NCI-H2107 treated with DMSO at 0.1 percent for 48 hours (cell line): Measurements from ENCODE around the gene RRP8.

ENCODE experiments used
- DNase-seq: peaks from one replicate; lab custom pipeline; 2025; ENCODE audit not compliant: unreplicated experiment; lab: John Stamatoyannopoulos, UW

The RRP8 gene

GRCh38 chr11:6603287-6604080, at the start of gene RRP8, which contains the start of gene ILK:
RRP8 (minus strand) TSS chr11:6603616; CDS start chr11:6603502, 114 bp downstream.
ILK (plus strand) TSS chr11:6603774; CDS start chr11:6604272, 498 bp downstream.
- peak; percentile 56 for DNase-seq

- DNase-seq: no peak
Observed at GRCh38 chr11:6653097-6653496, 49.7 kb upstream of the RRP8 start.

DNA sequence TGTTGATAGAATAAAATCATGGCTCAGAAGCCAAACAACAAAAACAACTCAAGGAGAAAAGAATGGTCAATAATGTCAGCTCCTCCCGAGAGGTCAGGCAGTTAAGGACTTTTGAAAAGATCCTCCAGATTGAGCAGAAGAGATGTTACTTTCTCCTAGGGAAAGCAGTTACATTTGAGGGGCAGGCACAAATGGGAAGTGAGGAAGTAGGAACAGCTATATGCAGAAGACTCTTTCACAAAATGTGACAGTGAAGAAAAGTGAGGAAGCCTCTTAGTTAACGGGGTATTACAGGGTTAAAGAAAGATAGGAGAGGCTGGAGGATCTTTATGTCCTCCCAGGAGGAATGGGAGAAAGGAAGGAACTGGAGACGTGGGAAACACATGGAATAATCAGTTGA, 48.8 kb upstream of the RRP8 start:
- DNase-seq: no peak

- no peak for DNase-seq
Observed at GRCh38 chr11:6650980-6651379, 47.6 kb upstream of the RRP8 start.

DNA sequence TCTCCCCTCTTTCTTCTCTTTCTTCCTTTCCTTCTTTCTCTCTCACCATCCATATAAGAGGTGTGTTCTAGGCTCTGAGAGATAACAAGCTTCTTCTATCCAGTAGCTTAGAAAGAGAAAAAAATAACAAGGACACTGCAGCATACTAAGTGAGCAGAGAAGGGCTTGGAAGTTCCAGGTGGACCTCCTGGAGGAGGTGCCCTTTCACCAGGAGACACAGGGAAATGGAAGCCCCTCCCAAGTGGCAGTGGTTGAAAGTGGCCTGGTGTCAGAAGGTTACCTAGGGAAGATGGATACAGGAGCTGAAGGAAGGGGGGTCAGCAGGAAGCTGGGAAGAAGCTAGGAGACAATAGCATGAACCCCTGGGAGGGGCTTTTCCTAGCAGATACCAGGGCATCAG, 46.7 kb upstream of the RRP8 start:
- no peak for DNase-seq

DNA sequence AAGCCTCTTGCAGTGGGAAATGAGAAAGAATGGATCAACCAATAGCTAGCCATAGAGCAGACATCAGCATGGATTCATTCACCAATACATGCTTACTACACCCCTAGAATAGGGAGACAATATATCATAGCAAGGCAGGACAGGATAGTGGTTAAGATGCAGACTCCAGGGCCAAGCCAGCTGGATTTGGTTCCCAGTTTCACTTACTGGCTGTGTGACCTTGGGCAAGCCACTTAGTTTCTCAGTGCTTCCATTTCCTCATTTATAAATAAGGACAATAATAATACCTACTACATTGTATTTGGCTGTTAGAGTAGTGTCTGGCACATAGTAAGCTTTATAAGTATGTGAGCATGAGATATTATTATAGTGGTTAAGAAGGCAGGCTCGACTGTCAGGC, 45.1 kb upstream of the RRP8 start:
- DNase-seq: no peak

- no peak for DNase-seq
Observed at GRCh38 chr11:6647836-6648235, 44.4 kb upstream of the RRP8 start.

GRCh38 chr11:6646918-6647679, 43.7 kb upstream of the RRP8 start:
- no peak for DNase-seq

DNA sequence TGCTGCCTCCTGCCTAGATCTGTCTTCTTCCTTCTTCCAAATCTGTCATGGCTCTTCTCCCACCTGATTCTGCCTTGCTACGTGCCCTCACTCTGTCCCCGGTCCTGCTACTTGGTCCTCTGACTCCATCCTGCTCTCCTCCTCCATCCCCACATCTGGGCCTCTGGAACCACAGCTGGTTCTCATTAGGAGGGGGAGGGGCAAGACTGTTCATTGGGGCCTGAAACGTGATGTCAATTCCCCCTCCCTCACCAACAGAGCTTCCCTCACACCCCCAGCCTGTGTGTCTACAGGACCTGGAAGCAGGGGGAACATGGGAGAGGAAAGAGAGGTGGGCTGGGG, 43.1 kb upstream of the RRP8 start:
- no peak for DNase-seq

DNA sequence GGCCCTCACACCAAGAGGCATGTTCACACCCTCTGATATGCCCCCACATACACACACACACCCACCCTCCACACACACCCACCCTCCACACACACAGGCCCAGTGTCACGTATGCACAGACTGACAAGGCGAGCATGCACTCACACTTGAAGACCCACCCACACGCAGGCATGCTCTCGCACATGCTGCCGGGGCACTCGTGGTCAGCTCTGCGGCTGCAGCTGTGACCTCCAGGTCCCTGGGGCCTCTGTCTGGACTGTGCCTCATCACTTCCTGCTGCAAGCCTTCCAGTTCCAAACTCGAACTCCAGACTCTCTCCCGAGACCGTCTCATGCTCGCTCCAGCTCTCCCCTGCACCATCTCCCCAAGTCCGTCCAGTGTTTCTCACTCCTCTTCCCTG, 42.7 kb upstream of the RRP8 start:
- no peak for DNase-seq

DNA sequence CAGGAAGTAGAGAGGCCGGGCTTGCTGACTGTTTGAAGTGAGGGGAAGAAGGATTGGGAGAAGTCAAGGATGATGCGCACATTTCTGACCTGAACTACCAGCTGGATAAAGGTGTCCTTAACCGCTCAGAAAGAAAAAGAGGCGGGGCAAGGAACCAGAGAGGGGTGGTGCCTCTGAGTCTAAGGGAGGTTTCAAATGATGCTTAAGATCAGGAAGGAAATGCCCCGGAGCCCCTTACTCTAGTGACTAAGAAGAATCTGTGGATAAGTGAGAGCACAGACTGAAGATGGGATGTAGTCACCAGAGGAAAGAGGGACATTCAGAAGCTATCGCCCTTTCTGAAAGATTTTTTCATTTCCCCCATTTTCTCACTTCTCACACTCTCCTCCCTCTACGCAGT, 39.5 kb upstream of the RRP8 start:
- no peak for DNase-seq

DNA sequence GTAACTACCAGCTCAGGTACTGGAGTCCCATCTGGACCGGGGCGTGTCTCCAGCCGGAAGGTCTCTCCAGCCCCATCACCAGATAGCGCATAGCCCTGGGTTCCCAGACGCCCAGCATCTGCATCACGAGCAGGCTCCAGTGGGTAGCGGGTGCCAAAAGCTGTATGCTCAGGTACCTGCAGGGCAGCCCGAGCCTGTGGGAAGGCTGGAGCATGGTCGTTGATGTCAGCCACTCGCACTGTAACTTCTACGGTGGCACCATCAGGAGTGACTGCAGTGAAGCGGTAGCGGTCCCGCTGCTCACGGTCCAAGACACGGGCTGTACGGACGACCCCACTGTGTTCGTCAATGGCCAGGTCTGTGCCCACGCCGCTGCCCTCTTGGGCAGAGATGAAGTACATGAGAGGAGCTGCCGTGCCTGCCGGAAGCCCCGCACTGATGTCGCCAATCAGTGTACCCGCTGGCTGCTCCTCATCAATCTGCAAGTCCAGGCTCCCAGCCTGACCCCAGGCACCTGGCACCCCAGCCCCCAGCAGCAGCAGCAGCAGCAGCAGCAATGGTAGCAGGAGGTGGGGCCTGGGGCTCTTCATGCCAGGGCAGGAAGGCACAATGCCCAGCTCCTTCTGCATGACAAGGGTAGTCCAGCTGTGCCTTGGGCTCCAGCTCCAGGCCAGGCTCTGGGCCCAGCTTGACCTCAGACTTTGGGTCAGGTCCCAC, 37.7 kb upstream of the RRP8 start:
- no peak for DNase-seq

GRCh38 chr11:6640036-6640984, 36.9 kb upstream of the RRP8 start:
- no peak for DNase-seq

DNA sequence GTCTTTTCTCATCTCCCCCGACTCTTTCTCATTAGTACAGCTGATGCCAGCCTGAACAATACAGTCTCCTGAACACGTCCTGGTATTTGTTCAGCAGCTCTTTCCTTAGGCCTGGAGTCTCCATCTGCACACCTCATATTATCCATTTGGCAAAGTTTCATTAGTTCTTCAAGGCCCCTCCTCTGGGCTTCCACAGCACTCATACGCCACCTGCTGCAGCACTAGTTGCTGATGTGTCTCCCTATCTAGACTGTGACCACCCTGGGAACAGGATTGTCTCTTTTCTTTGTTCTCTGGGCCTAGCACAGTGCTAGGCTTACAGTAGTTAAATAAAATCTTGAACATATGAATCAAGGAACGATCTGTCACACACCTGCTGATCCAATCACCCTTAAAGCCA, 35.0 kb upstream of the RRP8 start:
- no peak for DNase-seq

- DNase-seq: no peak
Observed at GRCh38 chr11:6637871-6638270, 34.5 kb upstream of the RRP8 start.

GRCh38 chr11:6636480-6636879, 33.1 kb upstream of the RRP8 start:
- DNase-seq: no peak

DNA sequence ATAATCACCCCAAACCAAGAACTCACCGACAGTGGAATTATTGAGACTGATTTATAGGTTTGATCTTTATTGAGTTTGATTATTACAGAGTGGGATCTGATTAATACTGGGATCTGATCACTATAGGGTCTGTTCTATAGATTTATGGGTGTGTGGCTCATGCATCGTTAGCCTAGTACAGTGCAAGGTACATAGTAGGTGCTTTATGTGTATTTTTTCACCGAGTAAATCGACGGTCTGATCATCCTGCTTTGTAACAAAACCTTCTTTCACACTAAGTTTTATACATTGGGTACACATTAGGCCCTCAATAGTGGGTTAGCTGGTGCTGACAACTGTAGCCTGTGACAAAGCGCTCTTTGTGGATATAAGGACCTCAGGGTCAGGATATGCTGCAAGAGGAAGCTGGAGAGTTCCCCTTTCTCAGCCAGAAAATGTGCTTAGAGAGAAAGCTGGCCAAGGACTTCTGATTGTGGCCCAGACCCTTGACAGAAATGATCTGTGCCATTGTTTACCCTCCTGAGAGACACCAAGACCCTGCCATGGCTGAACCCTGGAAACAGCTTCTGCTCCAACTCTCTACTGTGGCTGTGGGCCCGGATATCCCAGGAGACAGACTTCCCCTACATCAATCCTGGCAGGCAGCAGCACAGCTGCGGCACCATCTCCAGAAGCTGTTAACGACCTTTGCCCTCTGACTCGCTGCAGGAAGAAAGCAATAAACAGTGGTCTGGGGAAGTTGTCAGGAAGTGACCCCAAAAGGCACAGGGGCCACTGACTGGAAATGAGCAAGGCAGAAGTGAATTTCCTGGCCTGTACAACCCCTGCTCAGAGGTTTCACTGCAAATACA, 31.9 kb upstream of the RRP8 start:
- DNase-seq: no peak

GRCh38 chr11:6634534-6634933, 31.1 kb upstream of the RRP8 start:
- DNase-seq: no peak

DNA sequence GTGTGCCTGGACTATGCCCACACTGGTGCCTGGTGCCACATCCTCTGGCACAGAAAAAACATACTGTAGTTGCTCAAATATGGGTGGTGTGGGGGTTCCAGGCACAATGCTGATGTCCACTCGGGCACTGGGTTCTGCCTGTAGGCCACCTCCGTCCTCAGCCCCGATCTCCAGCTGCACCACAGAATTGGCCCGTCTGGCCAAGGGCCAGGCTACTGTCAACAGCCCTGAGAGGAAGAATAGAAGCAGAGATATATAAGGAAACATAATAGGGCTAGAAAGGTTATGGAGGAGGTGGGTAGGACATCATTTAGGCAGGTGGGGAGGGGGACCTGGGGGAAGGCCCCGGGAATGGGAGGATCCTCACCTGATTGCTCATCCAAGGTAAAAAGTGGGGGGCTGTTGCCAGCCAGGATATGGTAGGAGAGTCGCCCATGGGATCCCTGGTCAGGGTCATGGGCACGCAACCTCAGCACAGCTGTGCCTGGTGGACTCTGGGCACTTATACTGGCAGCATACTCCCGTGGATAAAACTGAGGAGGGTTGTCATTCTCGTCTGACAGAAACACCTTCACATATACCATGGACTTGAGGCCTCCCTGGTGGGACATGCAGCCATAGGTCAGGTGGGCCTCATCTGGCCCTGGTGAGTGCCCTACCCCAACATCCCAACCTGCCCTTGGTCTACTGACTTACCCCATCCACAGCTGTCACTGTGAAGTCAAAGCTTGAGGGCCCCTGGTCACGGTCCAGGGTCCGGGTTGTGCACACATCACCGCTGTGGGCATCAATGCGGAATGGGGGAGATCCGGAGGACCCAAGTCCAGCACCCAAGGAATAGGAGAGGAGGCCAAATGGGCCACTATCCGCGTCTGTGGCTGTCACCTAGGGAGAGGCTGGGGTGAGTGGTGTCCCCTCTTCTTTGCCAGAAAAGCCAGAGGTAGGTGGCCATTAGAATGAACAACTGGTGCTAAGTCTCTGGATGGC, 30.3 kb upstream of the RRP8 start:
- DNase-seq: no peak
